ENCODE results near the gene PPM1N. TPM values are rescaled to one million over a fixed set of nuclear protein-coding genes. Genes with fewer than 3 reads are reported as not detected.

The PPM1N gene
- polyA plus RNA-seq, 1 donor (not counting 4 experiments of a cell fraction or from before 2014, with no cell fraction given), result 1.9 TPM

DNA sequence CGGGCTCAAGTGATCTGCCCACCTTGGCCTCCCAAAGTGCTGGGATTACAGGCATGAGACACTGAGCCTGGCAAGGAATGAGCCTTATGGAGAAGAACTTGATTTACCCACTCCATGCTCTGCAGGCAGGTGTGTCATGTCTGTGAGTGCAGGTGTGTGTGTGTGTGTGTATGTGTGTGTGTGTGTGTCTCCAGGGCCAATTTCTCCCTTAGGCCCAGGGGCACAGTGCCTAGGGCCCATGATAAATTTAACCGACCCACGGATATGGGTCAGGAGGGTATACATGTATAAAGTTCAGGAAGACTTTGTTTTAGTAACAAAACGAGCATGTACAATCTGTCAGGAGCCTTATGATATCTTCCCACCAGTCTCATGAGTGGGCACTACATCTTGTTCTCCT is 35.0 kb upstream of the PPM1N start:
- Histone ChIP-seq H3K4me2 (ENCODE audit: control insufficient read depth, extremely low read depth, insufficient read depth, low read depth, low read length) (no peak overlapping the region), H3K4me3 (ENCODE audit: control insufficient read depth in 2 of 3, extremely low read depth in 1 of 3, insufficient read depth in 2 of 3, low read depth in 1 of 3, low read length in 3 of 3) (no peak overlapping the region), H3K36me3 (ENCODE audit: control insufficient read depth in 2 of 2, extremely low read depth in 1 of 2, insufficient read depth in 2 of 2, low read length in 2 of 2) (no peaks in the 10 kb centered on the region), H3K9me3 (ENCODE audit: control insufficient read depth, low read depth, low read length) (no peaks in the 10 kb centered on the region), H3K27me3 (ENCODE audit: control insufficient read depth, extremely low read depth, insufficient read depth, low read length) (no peaks in the 10 kb centered on the region), H3K27ac (ENCODE audit: control insufficient read depth, insufficient read depth, low read length) (no peak overlapping the region), H3K9me1 (ENCODE audit: control insufficient read depth, extremely low read depth, insufficient read depth, low read length) (no peaks in the 10 kb centered on the region), H3K9ac (ENCODE audit: control insufficient read depth, extremely low read depth, insufficient read depth, low read length) (no peak overlapping the region), H3K4me1 (ENCODE audit: control insufficient read depth, extremely low read depth, insufficient read depth, low read length) (peaks cover 8% of the 10 kb centered on the region), H2AFZ (ENCODE audit: control insufficient read depth, low read length) (no peak overlapping the region), H4K20me1 (ENCODE audit: control insufficient read depth, extremely low read depth, insufficient read depth, low read length) (no peaks in the 10 kb centered on the region), H3K79me2 (ENCODE audit: control insufficient read depth, insufficient read depth, low read length) (no peaks in the 10 kb centered on the region)
- FAIRE-seq (no peak), DNase-seq (ENCODE audit: low read depth, low spot score) (no peak)
- dilution Hi-C loops (cut with MboI; ENCODE audit: extremely low pct_ligation_motif_present, low sequenced_read_pairs), result no loop called here
- TF ChIP-seq, protein P1, sequence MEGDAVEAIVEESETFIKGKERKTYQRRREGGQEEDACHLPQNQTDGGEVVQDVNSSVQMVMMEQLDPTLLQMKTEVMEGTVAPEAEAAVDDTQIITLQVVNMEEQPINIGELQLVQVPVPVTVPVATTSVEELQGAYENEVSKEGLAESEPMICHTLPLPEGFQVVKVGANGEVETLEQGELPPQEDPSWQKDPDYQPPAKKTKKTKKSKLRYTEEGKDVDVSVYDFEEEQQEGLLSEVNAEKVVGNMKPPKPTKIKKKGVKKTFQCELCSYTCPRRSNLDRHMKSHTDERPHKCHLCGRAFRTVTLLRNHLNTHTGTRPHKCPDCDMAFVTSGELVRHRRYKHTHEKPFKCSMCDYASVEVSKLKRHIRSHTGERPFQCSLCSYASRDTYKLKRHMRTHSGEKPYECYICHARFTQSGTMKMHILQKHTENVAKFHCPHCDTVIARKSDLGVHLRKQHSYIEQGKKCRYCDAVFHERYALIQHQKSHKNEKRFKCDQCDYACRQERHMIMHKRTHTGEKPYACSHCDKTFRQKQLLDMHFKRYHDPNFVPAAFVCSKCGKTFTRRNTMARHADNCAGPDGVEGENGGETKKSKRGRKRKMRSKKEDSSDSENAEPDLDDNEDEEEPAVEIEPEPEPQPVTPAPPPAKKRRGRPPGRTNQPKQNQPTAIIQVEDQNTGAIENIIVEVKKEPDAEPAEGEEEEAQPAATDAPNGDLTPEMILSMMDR (optimal IDR thresholded peaks at IDR 0.05 in 1 of 3, IDR thresholded peaks at IDR 0.05 in 1 of 3, conservative IDR thresholded peaks at IDR 0.05 in 1 of 3; ENCODE audit: extremely low read depth in 1 of 3, insufficient read depth in 2 of 3, low read length in 3 of 3), result no peak
- no peak for TF ChIP-seq EZH2 (IDR thresholded peaks at IDR 0.05; ENCODE audit: low read length)

DNA sequence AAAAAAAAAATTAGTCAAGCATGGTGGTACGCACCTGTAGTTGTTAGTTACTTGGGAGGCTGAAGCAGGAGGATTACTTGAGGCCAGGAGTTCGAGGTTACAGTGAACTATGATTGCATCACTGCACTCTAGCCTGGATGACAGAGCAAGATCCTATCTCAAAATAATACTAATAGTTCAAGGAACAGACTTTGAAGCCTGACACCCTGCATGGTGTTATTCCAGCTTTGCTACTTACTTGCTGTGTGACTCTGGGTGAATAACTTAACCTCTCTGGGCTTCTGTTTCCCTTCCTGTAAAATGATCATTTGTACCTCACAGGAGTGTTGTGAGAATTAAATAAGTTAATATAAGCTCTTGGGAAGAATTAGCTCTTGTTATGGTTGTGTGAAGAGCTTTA is 34.0 kb upstream of the PPM1N start:
- FAIRE-seq (no peak), DNase-seq (ENCODE audit: low read depth, low spot score) (no peak)
- H3K4me2 ChIP-seq (ENCODE audit: control insufficient read depth, extremely low read depth, insufficient read depth, low read depth, low read length), result no peak overlapping the region
- H3K9me1 ChIP-seq (ENCODE audit: control insufficient read depth, extremely low read depth, insufficient read depth, low read length), result no peaks in the 10 kb centered on the region
- no peaks in the 10 kb centered on the region for H4K20me1 ChIP-seq (ENCODE audit: control insufficient read depth, extremely low read depth, insufficient read depth, low read length)
- H3K9ac ChIP-seq (ENCODE audit: control insufficient read depth, extremely low read depth, insufficient read depth, low read length), result no peak overlapping the region
- no peaks in the 10 kb centered on the region for H3K36me3 ChIP-seq (ENCODE audit: control insufficient read depth in 2 of 2, extremely low read depth in 1 of 2, insufficient read depth in 2 of 2, low read length in 2 of 2)
- peaks cover 8% of the 10 kb centered on the region for H3K4me1 ChIP-seq (ENCODE audit: control insufficient read depth, extremely low read depth, insufficient read depth, low read length)
- dilution Hi-C loops (cut with MboI; ENCODE audit: extremely low pct_ligation_motif_present, low sequenced_read_pairs), result no loop called here
- no peaks in the 10 kb centered on the region for H3K27me3 ChIP-seq (ENCODE audit: control insufficient read depth, extremely low read depth, insufficient read depth, low read length)
- no peak overlapping the region for H3K27ac ChIP-seq (ENCODE audit: control insufficient read depth, insufficient read depth, low read length)
- H3K79me2 ChIP-seq (ENCODE audit: control insufficient read depth, insufficient read depth, low read length), result no peaks in the 10 kb centered on the region
- TF ChIP-seq, protein P1 (optimal IDR thresholded peaks at IDR 0.05 in 1 of 3, IDR thresholded peaks at IDR 0.05 in 1 of 3, conservative IDR thresholded peaks at IDR 0.05 in 1 of 3; ENCODE audit: extremely low read depth in 1 of 3, insufficient read depth in 2 of 3, low read length in 3 of 3), result no peak
- no peak for TF ChIP-seq EZH2 (IDR thresholded peaks at IDR 0.05; ENCODE audit: low read length)
- H2AFZ ChIP-seq (ENCODE audit: control insufficient read depth, low read length), result no peak overlapping the region
- no peak overlapping the region for H3K4me3 ChIP-seq (ENCODE audit: control insufficient read depth in 2 of 3, extremely low read depth in 1 of 3, insufficient read depth in 2 of 3, low read depth in 1 of 3, low read length in 3 of 3)
- no peaks in the 10 kb centered on the region for H3K9me3 ChIP-seq (ENCODE audit: control insufficient read depth, low read depth, low read length)

All from keratinocyte (primary cell).